HL-60 (cell line): ENCODE results near the gene SLC6A8.
"Not testable (repeated sequence)": the region's sequence is repeated elsewhere in the genome, so short reads cannot be mapped to it uniquely, and the experiment has no call there.

Experiments used
- DNase-seq, 2 experiments: peaks; one replicate each; pipeline ENCODE4 v3.0.0-alpha.2; 2010 to 2020; ENCODE audit warnings: low read depth in 1 of 2, low spot score in 1 of 2
- H3K27ac ChIP-seq: fragments of 250-450 bp; sonication (Bioruptor Pico); replicated peaks from 2 replicates; pipeline ENCODE4 v1.5.1; 2020; ENCODE audit warnings: mild to moderate bottlenecking, moderate library complexity
- H3K27me3 ChIP-seq: fragments of 250-450 bp; sonication (Bioruptor Pico); 2 replicates; pipeline ENCODE4 v1.5.1; 2021; ENCODE audit warnings: mild to moderate bottlenecking, moderate library complexity; ENCODE audit not compliant: insufficient read depth, poor library complexity, severe bottlenecking
- H3K4me3 ChIP-seq: replicated peaks from 2 replicates; pipeline ENCODE4 v1.5.1; 2011; ENCODE audit warnings: mild to moderate bottlenecking, control low read depth, low read length; ENCODE audit not compliant: insufficient read depth
- CTCF ChIP-seq: IDR thresholded peaks from one replicate; pipeline ENCODE4 v1.5.1; 2011; ENCODE audit warnings: low read length, control low read depth, inconsistent platforms; ENCODE audit not compliant: insufficient read depth
- GABPA ChIP-seq: IDR thresholded peaks from 2 replicates; pipeline ENCODE4 v1.6.1; 2012; ENCODE audit warnings: low read depth
- POLR2AphosphoS5 ChIP-seq: IDR thresholded peaks from 2 replicates; pipeline ENCODE4 v1.6.1; 2012; ENCODE audit warnings: low read depth
- REST ChIP-seq: IDR thresholded peaks from 2 replicates; pipeline ENCODE4 v1.6.1; 2012; ENCODE audit warnings: low read depth; ENCODE audit not compliant: insufficient replicate concordance
- SPI1 ChIP-seq: IDR thresholded peaks from 2 replicates; pipeline ENCODE4 v1.6.1; 2012; ENCODE audit warnings: low read depth, mild to moderate bottlenecking, borderline replicate concordance

SLC6A8 gene

GRCh38 chrX:153741446-153741845 is 53.7 kb downstream of the SLC6A8 start:
- Histone ChIP-seq H3K4me3 (no peak overlapping the region), H3K27ac (no peak overlapping the region), H3K27me3 (no peaks in the 10 kb centered on the region)
- no peak for DNase-seq
- no peak for TF ChIP-seq REST
- no peak for TF ChIP-seq CTCF
- TF ChIP-seq POLR2AphosphoS5 = no peak
- TF ChIP-seq GABPA = no peak
- no peak for TF ChIP-seq SPI1

DNA sequence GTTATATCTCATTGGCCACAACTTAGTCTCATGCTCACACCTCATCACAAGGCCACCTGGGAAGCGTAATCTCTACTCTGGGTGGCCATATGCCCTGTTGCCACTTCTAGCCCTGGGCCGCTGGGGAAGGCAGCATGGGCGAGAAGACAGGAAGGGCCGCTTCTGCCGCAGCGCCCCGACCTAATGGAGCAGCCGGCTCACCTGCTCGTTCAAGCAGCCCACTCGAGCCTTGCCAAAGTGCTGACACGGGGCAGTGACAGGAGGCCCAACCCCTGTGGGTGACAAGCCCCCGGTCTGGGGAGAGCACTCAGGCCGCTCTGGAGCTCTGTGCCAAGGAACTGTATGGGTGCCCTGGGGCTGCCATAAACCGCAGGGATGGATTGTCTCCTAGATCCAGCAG is 54.4 kb downstream of the SLC6A8 start:
- DNase-seq, H3K4me3 ChIP-seq, H3K27ac ChIP-seq, H3K27me3 ChIP-seq: not testable (repeated sequence)

DNA sequence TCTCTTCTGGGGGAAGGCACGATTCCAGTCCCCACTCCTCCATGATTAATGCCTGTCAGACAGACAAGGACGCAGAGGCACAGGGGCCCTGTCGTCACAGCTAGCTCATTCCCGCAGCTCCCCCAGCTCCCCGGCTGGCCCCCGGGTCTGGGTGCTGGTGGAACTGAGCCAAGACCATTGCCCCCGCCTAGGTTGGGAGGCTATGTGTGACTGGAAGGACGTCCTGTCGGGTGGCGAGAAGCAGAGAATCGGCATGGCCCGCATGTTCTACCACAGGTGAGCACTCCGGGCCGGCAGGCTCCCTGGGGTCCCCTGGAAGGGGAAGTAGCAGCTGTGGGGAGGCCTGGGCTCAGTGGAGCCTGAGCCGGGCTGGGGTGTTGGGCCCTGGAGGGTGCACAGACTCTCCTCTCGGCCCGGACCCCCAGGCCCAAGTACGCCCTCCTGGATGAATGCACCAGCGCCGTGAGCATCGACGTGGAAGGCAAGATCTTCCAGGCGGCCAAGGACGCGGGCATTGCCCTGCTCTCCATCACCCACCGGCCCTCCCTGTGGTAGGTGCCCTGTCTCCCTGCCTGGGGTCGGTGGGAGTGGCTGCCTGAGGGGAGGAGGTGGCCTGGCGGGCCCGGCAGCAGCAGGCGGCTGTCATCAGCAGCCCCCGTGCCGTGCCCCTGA is 55.2 kb downstream of the SLC6A8 start:
- not testable (repeated sequence) for H3K27me3 ChIP-seq, H3K4me3 ChIP-seq, H3K27ac ChIP-seq, DNase-seq

GRCh38 chrX:153743468-153744209 is 55.9 kb downstream of the SLC6A8 start:
- not testable (repeated sequence) for H3K27me3 ChIP-seq, H3K27ac ChIP-seq, DNase-seq, H3K4me3 ChIP-seq

DNA sequence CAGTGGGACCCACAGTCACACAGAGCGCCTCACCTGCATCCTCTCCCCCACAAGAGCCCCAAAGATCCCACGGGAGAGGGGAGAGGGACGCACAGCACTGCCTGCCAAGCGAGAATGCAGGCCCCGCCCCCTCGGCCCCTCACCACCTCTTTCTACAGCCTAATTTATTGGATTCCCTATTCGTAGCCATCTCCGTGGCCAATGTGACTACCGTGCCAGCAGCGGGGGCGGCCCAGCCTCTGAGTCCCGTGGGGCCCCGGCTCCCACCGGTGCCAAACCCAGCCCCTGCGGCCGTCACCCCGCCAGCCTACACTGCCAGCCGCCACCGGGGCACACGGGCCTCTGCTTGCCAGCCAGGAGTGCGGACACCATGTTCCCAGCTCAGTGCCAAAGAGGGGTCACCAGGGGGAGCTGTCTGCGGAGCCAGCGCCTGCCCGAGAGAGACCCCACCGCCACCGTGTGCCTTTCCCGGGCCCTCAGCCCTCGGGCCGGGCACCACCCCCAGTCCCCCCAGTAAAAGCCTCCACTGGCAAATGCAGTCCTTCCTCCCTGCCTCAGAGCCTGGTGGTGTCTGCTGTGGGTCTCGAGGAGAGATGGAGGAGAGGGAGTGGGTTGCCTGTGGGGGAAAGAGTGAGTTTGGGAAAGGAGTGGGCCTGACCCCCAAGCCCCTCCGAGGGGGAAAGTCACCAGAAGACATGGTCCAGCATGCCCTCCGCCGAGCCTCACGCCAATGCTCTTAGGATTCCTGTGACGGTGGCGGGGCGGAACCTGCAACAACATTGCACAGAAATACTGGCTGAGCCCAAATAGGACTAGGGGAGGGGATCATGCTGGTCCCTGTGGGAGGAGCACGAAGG is 56.7 kb downstream of the SLC6A8 start:
- no peaks in the 10 kb centered on the region for H3K27me3 ChIP-seq
- no peak for DNase-seq
- H3K27ac ChIP-seq = no peak overlapping the region
- no peak overlapping the region for H3K4me3 ChIP-seq
- TF ChIP-seq SPI1 = no peak
- TF ChIP-seq POLR2AphosphoS5 = no peak
- TF ChIP-seq GABPA = no peak
- TF ChIP-seq REST = no peak
- TF ChIP-seq CTCF = no peak

DNA sequence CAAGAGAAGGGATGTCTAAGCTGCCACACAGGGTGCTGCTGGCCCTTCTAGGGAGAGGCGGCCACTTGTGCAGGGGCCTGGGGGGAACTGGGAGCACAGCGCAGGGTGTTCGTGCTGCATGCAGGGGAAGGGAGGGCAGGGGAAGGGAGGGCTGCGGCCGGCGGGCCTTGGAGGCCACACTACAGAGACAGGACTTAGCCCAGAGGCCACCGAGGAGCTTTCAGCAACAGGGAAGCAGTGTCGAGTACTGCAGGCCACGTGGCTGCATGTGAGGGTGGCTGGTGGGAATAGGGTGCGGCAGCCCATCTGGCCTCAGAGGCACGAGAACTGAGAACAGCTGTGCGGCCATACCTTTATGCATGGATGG is 57.3 kb downstream of the SLC6A8 start:
- not testable (repeated sequence) for DNase-seq, H3K4me3 ChIP-seq, H3K27me3 ChIP-seq, H3K27ac ChIP-seq
